Epithelial cell of proximal tubule (primary cell): Measurements from ENCODE around the gene TRERF1. TPM values are rescaled to one million over a fixed set of nuclear protein-coding genes. Genes with fewer than 3 reads are reported as not detected.

Experiments used
- DNase-seq: peaks from one replicate; pipeline ENCODE4 v3.0.0-alpha.2; 2011; ENCODE audit warnings: low read depth
- H3K4me3 ChIP-seq: 2 replicates; pipeline ENCODE4 v1.5.1; 2011; ENCODE audit warnings: low read depth, mild to moderate bottlenecking, low read length
- total RNA-seq: library from RNA; depleted of rRNA; stranded (reverse); fragments of >200 nt; gene quantifications from 2 replicates; pipeline ENCODE4 v1.2.3, GENCODE V29; 2015
- TF ChIP-seq, protein P1 (sequence below): conservative IDR thresholded peaks from 2 replicates; pipeline ENCODE4 v1.5.1; 2012; ENCODE audit warnings: low read depth, mild to moderate bottlenecking, low read length

TRERF1 gene
- total RNA-seq, 1 donor from 2014 or later: 2.2 TPM

DNA sequence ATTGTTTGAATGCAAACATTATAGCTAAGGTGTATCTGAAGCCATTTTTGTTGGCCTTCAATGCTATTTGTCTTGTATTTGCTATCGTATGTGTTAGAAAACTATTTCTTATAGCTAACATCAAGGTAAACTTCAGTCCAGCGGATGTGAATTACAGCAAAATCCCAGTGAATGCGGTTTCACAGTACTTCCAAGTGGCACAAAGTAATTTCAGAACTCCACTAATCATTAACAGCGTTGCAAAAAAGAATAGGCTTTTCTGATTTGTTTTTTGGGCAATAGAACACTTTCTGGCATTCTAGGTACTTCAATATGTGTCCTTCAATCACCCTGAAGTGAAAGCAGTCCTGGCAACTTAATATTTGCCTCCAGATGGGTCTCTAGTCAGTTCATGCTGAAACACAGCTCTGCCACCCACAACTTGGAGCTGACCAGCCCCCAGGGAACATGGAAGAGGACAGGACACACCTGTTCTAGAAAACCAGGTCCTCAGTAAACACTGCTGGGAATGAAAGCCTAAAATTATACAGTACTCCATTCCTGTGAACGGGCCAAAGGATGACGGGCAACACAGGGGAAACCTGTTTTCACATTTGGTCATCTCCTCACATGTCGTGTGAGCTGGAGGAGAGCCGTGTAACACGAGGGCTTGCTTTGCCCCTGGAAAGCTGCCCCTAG is 224.4 kb downstream of the TRERF1 start:
- H3K4me3 ChIP-seq: peak overlapping the region; percentile 25
- TF ChIP-seq, protein P1, sequence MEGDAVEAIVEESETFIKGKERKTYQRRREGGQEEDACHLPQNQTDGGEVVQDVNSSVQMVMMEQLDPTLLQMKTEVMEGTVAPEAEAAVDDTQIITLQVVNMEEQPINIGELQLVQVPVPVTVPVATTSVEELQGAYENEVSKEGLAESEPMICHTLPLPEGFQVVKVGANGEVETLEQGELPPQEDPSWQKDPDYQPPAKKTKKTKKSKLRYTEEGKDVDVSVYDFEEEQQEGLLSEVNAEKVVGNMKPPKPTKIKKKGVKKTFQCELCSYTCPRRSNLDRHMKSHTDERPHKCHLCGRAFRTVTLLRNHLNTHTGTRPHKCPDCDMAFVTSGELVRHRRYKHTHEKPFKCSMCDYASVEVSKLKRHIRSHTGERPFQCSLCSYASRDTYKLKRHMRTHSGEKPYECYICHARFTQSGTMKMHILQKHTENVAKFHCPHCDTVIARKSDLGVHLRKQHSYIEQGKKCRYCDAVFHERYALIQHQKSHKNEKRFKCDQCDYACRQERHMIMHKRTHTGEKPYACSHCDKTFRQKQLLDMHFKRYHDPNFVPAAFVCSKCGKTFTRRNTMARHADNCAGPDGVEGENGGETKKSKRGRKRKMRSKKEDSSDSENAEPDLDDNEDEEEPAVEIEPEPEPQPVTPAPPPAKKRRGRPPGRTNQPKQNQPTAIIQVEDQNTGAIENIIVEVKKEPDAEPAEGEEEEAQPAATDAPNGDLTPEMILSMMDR: no peak
- DNase-seq: no peak

DNA sequence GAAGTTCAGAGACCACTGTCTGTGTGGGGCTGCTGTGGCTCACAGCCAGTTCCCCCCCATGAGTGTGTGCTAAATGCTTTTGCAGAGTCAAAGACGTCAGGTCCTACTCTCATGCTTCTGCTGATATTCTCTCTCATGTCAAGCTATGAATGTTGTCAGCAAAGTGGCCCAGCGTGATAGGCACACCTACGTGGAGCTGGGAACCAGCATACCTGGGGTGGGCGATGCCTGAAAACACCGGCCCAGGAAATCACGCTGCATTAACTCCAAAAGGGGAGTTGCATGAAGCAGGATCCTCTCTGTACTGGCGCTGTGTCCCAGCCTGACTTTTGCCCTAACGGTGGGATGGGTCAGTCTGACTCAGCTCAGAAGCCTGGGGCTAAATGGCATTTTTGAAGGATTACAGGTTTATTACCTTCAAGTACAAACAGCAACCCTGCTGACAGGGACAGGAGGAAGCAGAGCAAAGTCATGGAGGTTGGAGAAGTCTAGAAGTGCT is 225.0 kb downstream of the TRERF1 start:
- TF ChIP-seq, protein P1: no peak
- peak overlapping the region; percentile 25 for H3K4me3 ChIP-seq
- DNase-seq: peak; percentile 91

DNA sequence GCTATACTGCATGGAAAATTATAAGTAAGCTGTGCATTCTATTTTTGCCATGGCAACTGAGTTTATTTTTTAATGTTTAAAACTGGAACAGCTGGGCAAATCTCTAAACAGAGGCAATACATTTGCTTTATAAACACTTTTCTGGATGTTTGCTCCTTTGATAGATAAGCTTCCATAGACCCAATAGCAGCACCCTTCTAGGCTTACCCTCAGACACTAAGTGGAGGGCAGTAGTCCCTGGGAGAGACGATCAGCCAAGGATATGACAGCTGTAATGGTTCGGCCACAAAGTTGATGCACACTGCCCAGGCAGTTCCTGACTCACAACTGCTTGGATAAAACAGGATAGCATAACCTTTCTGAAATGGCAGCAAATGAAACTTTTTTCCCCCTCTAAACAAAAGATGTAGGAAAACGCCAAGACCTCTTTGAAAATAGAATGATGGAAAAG is 225.5 kb downstream of the TRERF1 start:
- peak overlapping the region; percentile 25 for H3K4me3 ChIP-seq
- TF ChIP-seq, protein P1: no peak
- no peak for DNase-seq

DNA sequence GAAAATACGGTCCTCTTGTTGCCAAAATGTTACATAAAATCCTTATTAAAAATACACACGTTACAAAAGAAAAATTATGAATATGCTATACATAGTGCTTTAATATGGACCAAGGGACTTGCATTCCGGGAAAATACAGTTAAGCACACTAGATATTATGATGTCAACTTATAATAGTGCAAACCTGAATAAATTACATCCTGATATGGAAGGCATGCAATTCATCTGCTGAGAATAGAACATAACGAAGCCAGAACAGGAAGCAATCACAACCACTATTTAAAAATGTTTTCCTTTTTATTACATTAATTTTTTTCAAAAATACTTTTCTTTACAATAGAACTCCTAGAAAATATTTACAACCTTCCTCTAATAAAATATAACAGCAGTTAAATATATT is 226.3 kb downstream of the TRERF1 start:
- no peak overlapping the region for H3K4me3 ChIP-seq
- DNase-seq: no peak
- TF ChIP-seq, protein P1: no peak

DNA sequence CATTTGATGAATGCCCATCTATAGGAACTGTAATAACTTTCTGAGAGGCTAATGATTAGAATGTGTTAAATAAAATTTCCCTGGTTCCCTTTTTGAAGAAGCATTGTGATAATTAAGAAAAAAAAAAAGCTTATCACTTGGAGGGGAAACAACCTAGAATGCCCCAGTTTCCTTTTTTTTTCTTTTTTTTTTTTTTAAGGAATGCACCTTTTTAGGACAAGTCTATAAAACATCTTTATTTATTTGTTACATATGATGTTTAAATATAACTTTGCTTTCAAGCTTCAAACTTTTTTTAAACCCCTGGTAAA is 226.7 kb downstream of the TRERF1 start:
- no peak for DNase-seq
- TF ChIP-seq, protein P1: no peak
- peak overlapping the region; percentile 15 for H3K4me3 ChIP-seq

DNA sequence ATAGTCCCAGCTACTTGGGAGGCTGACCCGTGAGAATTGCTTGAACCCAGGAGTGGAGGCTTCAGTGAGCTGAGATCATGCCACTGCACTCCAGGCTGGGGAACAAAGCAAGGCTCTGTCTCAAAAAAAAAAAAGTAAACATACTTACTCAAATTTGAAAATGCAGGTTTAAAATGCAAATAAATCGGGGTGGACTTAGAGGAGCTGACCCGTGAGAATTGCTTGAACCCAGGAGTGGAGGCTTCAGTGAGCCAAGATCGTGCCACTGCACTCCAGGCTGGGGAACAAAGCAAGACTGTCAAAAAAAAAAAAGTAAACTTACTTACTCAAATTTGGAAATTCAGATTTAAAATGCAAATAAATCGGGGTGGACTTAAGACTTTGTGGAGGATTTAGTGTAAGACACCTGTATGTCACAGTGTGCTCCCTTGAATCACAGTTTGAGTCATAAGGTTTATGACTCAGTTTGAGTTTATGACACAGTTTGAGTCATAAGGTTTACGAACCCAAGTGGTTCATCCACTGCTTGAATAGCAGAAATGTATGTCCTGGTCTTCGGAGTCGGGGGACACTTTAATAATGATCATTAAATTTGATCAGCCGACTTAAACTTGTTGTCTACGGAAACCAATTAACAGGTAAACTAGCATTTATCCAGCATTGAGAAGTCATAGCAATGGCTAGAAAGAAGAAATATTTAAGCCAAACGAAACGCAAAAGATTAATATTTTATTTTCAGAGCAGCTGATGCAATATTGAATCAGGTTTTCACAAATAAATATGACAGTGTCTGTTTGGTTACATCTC is 227.3 kb downstream of the TRERF1 start:
- peak overlapping the region; percentile 15 for H3K4me3 ChIP-seq
- TF ChIP-seq, protein P1: no peak
- peak; percentile 93 for DNase-seq

DNA sequence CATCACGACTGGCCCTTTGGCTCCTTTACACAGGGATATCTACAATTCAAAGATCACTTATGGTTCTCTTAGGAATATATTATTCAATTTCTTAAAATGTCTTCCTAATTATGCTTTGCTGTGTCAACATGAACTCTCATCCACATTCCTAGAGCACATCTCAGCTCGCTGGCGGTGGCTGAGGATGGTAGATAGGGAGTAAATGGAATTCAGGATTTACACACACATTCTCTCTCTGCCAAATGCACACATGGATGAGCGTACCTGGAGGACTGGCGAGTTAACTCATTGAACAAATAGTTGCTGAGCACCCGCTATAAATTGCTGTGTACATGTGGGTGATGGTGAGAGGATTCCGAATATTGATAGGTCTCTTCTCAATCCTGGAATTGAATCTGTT is 229.3 kb downstream of the TRERF1 start:
- TF ChIP-seq, protein P1: no peak
- no peak for DNase-seq
- H3K4me3 ChIP-seq: no peak overlapping the region
